ENCODE measurements around the gene VTI1A.

The VTI1A gene

DNA sequence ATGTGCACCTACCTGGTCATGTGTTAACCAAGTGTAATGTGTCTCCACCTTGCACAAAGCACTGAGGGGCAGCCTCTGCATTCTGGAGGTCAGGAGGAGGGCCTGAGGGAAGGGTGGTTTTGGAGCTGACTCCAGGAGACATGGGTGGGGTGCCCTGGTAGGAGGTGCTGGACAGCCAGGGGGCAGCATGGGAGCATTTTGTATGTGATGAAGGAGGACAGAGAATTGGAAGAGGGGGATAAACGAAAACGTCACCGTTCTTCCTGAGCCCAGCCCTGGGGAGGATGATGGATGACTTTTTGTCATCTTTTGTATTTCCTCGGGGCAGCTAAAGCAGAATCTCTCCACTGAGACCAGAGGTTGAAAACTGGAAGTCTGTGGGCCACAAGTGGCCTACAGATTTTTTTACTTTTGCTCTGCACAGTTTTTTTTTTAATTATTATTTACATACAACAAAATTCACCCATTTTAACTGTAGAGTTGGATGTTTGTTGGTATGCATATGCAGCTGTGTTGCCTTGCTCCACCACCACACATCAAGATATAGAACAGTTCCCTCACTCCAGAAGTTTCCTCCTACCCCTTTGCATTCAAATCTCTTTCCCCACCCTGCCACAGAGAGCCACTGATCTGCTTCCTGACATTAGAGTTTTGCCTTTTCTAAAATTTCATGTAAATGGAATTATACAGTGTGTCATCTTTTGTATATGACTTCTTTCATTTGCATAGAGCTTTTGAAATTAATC lies 242.5 kb downstream of the VTI1A start:
- no peak overlapping the region for H3K4me3 ChIP-seq (ENCODE audit: low read depth, low read length)
- no peak for DNase-seq (ENCODE audit: low read depth)
- no peak for TF ChIP-seq CTCF (IDR thresholded peaks at IDR 0.05; ENCODE audit: control insufficient read depth, extremely low read depth, insufficient read depth)

GRCh38 chr10:112695539-112695938 lies 248.5 kb downstream of the VTI1A start:
- no peak for DNase-seq (ENCODE audit: low read depth)
- H3K4me3 ChIP-seq (ENCODE audit: low read depth, low read length), result no peak overlapping the region
- no peak for TF ChIP-seq CTCF (IDR thresholded peaks at IDR 0.05; ENCODE audit: control insufficient read depth, extremely low read depth, insufficient read depth)

DNA sequence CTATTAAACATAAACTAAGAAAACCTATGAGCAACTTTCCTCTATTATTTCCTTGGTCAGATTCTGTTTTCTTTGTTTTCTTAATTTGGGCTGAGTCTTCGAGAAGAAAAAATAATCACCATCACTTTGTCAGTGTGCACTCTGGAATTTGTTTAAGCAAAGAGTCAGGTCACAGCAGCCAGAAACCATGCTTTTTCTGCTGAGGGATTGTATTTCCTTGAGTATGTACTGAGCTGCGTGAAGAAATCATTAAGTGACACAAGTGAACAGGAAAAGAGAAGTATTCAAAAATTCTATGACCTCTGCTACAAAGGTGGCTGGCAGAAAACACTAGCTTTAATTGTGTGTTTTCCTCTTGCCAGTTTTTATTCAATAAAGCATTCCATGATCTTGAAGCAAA lies 249.6 kb downstream of the VTI1A start:
- no peak for DNase-seq (ENCODE audit: low read depth)
- no peak for TF ChIP-seq CTCF (IDR thresholded peaks at IDR 0.05; ENCODE audit: control insufficient read depth, extremely low read depth, insufficient read depth)
- H3K4me3 ChIP-seq (ENCODE audit: low read depth, low read length), result no peak overlapping the region

DNA sequence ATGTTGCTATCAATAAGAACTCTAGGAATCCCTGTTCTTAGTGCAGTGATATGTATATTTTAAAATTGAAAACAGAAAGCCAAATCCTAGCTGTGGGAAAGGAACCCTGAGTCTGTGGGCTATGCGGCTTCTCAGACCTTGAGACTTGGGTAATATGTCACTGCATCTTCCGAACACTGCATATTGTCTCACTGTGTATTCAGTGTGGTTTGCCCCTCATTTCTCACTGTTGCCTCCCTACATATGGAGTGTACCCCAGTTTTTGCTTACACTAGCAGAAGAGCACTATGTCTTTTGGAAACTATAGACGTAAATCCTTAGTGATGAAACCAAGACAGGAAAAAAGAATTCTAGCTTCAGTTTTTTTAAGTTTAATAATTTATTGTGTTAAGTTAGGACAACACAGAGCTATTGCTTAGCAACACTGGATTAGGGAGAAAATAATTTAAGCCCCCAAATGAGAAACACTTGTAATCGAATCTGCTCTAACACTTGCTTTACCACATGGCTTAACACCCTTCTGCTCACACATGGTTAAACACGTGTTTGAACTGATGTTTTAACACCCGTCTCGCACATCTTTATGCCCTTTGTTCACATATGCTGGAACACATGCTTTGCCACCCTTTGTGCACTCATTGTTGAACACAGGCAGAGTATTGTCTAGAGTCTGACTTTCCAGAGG lies 251.3 kb downstream of the VTI1A start:
- no peak for DNase-seq (ENCODE audit: low read depth)
- no peak for TF ChIP-seq CTCF (IDR thresholded peaks at IDR 0.05; ENCODE audit: control insufficient read depth, extremely low read depth, insufficient read depth)
- no peak overlapping the region for H3K4me3 ChIP-seq (ENCODE audit: low read depth, low read length)

DNA sequence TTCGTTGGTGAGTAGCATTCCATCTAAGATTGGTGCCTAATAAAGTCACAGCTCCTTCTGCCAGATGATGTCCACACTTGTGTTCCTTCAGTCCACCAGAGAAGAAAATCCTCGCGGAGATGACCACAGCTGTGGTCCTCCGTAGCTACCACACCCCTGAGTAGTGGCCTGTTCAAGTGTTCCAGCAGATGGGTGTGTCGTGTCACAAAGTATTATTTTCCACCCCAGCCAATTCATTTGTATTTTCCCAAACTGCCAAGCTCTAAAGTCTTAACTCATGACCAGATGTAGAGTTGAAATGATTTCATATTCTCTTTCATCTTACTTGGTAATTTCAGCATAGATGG lies 251.8 kb downstream of the VTI1A start:
- no peak for TF ChIP-seq CTCF (IDR thresholded peaks at IDR 0.05; ENCODE audit: control insufficient read depth, extremely low read depth, insufficient read depth)
- H3K4me3 ChIP-seq (ENCODE audit: low read depth, low read length), result no peak overlapping the region
- no peak for DNase-seq (ENCODE audit: low read depth)

GRCh38 chr10:112700215-112700671 lies 253.2 kb downstream of the VTI1A start:
- no peak overlapping the region for H3K4me3 ChIP-seq (ENCODE audit: low read depth, low read length)
- no peak for DNase-seq (ENCODE audit: low read depth)
- TF ChIP-seq CTCF (IDR thresholded peaks at IDR 0.05; ENCODE audit: control insufficient read depth, extremely low read depth, insufficient read depth), result no peak
